HG02943 (cell line): ENCODE measurements around the gene RGS7.
"Not testable (repeated sequence)": the region's sequence is repeated elsewhere in the genome, so short reads cannot be mapped to it uniquely, and the experiment has no call there.

Experiments
- ATAC-seq: cut with Tn5 transposase; IDR thresholded peaks from one replicate; pipeline ENCODE4 v1.9.1; 2021; ENCODE audit warnings: mild to moderate bottlenecking, low read depth, moderate library complexity; ENCODE audit not compliant: unreplicated experiment

The RGS7 gene

DNA sequence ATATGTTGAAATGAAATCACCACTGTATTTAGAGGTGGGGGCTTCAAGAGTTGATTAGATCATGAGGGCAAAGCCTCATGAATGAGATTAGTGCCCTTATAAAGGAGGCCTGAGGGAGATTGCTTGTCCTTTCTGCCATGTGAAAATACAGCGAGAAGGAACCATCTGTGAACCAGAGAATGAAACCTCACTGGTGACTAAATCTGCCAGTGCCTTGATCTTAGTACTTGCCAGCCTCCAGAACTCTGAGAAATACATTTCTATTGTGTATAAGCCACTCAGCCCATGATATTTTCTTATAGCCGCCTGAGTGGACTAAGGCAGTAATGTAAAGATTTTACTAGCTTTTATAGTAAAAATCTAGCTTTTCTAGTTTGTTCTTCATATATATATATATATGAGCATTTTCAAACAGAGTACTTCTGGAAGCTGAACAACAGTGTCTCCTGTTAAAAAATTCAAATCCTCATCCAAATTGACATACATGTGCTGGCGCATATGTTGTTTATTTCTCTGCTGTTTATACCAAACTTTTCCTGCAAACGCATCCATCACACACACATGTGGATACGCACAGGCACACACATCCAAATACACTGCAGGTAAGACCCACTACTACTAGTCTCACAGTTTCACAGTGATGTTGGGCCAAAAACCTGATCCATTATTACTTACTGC, 213.1 kb downstream of the RGS7 start:
- ATAC-seq: no peak

DNA sequence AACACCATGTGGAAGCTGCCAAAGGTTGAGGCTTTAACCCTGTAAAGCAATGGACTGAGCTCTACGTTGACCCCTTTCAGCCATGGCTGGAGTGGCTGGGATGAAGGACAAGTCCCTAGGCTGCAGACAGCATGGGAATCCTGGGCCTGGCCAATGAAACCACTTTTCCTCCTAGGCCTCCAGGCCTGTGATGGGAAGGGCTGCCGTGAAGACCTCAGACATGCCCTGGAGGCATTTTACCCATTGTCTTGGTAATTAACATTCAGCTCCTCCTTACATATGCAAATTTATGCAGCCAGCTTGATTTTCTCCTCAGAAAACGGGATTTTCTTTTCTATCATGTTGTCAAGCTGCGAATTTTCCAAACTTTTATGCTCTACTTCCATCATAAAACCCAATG, 214.5 kb downstream of the RGS7 start:
- no peak for ATAC-seq

DNA sequence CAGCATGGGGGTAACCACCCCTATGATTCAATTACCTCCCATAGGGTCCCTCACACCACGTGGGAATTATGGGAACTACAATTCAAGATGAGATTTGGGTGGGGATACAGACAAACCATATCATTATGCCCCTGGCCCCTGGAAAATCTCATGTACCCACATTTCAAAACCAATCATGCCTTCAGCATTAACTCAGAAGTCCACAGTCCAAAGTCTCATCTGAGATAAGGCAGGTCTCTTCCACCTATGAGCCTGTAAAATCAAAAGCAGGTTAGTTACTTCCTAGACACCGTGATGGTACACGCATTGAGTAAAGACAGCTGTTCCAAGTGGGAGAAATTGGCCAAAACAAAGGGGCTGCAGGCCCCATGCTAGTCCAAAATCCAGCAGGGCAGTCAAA, 215.4 kb downstream of the RGS7 start:
- ATAC-seq: not testable (repeated sequence)

DNA sequence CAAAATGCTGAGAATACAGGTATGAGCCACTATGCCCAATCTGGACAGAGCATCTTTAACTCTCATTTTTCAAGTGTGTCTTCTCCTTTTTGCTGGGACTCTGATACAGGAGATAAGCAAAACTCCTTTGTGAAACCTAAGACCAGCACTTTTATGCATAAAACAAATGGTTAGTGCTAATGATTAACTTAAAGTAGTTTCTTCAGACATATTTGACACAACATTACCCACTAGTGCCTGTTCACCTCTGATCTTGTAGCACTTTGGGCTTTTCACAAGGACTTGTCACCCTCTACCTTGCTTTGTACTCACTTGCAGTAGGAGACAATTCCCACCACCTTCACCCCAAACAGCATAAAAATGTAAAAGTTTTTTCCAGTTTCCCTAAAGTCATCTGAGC, 216.3 kb downstream of the RGS7 start:
- ATAC-seq: no peak

DNA sequence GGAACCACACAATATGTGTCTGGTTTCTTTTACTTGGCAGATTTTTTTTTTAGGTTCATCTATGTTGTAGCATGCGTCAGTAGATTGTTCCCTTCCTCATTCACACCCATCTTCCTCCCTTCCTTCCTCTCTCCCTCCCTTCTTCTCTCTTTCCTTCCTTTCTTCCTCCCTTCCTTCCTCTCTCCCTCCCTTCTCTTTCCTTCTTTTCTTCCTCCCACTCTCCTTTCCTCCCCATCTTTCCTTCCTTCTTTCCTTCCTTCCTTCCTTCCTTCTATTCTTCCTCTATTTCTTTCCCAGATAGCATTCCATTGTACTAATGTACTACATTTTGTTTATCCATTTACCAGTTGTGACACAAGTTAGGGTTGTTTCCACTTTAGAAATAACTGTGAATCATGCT, 218.0 kb downstream of the RGS7 start:
- no peak for ATAC-seq

DNA sequence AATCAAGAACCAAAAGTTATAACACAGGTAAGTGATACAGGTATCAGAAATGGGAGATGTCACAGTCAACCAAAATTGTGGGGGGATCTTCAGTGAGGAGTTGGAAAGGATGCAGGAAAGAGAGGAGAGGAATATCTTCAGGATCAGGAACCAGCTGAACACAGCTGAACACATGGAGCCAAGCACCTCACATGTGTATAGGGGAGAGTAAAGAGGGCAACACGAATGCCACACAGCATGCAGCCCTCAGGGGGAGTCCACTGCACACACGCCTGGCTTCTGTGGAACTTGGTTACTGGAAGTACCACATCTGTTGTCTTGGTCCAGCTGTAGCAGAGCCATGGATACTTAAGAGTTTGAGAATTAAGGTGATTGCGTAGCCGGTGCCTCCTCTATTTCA, 218.8 kb downstream of the RGS7 start:
- ATAC-seq: no peak

DNA sequence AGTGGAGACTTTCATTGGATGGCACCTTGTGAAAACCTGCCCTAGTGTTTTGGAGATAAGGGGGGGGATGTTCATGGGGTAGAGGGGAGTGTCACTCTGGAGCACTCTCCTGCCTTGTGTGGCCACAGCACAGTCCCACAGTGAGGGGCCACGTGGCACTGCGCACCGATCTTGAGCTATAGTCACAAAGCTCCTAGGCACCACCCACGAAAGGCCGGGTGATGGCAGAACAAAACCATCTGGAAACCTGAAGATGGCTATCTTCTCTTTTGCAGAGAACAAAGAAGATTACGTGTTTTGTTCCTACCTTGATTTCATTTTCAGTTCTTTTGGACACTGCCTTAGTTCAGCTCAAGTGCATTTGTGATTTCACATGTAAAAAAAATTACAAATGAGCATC, 220.6 kb downstream of the RGS7 start:
- ATAC-seq: no peak

DNA sequence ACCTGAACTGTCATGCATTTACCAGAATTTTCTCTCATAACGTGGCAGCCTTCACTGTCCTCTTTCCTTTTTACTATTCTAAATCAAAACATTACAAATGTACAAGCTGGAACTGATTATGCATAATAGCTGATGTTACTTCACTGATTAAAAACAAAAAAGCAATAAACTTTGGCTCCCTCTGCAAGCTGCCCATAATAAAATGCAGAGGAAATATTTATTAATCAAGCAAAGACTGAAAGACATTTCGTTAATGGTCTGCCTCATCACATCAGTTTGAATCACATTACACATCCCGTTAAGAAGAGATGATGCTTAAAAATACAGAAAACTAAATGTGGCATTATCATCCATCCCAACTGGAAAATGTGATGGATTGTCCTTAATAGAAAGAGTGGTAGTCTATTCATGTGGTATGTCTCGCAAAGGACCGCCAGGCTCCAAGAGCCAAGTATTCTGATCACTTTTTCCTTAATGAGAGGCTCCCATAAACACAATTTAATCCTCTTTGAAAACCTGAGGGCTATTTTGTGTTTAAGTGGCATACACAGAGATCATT, 225.3 kb downstream of the RGS7 start:
- ATAC-seq: no peak

DNA sequence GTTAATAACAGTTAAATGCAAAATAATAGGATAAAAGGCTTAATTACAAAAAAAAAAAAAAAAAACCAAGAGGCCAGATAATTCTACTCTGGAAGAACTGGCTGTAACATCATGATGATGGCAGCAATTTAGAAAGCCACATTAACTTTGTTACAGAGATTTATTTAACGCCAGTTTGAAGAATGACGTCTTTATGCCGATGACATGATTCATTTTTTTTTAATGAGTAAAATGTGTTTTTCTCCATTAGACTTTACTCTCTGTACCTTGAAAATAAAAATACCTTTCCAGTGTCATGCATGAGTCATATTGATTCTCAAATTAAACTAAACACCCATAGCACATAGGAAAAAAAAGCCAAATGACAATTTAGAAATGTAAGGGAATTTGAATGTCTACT, 226.1 kb downstream of the RGS7 start:
- ATAC-seq: no peak

DNA sequence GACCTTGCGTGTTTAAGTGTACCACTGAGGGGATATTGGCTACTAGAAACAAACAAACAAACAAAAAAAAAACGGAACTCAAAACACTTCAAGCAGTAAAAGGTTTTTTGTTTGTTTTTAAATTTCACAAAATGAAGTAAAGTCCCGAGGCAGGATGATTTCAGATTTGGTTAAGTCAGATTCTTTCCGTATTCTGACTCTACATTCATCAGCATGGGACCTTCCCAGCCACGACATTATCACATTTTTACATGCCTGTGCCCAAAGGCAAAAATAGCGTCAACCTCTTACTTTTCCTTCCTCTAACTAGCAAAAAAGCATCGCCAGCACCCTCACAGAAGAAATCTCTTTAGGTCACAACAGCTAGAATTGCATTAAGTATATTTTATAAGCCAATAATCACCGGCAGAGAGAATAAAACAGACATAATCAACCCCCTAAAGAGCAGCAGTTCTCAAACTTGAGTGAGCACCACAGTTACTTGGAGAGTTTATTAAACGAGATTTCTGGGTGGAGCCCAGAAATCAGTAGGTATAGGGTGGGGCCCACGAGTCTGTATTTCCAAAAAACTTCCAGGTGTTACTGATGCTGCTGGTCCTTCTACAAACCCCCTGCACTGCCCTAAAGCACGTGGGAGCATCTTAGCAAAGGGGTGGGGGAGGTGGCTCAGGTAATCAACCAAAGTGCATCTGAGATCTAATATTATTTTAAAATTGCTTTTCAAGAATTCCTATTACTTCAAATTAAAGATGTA, 227.6 kb downstream of the RGS7 start:
- ATAC-seq: no peak

DNA sequence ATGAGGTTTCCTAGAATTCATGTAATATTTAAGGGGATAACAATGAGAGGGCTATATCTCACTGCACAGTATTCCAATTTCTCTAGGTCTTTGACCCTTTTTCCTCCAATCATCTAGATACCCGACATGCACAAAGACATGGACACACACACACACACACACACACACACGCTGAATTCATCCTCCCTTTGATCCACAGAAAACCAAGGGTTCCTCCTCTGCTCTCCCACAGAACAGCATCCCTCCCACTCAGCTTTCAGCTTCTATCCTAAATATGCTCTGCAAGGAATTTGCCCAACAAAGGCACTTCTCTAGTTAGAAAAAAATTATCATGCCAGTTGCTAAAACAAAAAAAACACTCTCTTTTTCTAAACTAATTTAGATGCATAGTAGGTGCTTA, 231.7 kb downstream of the RGS7 start:
- no peak for ATAC-seq

DNA sequence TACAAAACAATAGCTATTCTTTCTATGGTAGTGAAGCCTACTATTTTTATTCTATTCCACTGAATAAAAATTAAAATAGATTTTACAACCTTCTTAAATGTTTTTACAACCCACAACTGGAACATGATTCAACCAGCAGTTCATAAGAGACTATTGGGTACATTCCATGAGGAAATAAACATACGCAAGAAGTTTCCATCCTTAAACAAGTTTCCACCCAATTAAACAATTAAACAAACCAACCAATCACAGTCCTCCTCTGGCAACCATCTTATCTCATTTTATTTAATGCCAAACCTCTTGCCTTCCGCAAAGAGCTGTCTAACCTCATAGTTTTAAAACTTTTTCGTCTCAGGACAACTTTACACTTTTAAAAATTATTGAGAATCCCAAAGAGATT, 239.0 kb downstream of the RGS7 start:
- no peak for ATAC-seq

DNA sequence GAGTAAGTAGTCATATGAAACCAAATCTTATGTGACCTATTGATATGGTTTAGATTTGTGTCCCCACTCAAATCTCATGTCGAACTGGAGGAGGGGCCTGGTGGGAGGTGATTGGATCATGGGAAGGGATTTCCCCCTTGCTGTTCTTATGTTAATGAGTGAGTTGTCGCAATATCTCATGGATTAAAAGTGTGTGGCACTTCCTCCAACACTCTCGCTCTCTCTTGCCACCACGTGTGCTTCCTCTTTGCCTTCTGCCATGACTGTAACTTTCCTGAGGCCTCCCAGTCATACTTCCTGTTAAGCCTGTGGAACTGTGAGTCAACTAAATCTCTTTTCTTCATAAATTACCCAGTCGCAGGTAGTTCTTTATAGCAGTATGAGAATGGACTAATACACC, 241.2 kb downstream of the RGS7 start:
- ATAC-seq: no peak

DNA sequence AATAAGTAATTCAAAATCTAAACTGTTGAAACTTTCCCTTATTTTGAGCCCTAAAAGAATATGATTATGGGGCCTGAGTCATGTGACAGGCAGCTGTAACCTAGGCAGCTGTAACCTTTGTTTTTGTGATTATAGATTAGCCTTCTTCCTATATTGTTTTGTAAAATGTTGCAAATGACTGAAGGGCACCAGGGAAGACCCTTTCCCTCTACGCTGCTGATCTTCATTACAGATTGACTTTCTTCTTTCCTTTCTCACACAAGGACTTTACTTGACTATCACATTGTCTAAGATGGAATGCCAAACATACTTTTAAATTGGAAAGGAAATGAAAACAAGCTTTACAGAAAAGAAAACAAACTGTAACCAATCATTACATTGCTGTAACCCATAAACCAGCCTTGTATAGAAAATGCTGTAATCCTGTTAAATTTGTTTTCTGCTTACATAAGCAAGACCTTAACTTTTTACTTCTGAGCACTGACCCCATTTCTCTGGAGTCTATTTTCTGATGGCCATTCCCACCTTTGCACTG, 242.2 kb downstream of the RGS7 start:
- no peak for ATAC-seq

DNA sequence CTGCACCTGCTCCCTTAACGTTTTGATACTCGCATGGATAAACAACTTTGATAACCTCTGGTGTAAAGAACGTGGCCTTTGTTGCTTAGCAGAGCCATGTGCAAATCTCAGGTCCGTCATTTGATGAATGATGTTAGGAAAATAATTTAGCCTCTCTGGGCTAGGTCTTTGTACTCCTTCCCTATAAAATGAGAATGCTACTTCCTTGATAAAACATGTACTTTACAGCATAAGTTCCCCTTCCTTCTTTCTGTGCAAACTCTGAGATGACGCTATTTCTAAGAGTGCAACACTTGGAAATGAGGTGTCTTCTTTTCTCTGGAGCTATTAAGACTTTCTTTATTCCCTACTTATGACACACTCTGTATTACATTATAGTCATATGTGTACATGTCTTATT, 243.4 kb downstream of the RGS7 start:
- ATAC-seq: no peak

DNA sequence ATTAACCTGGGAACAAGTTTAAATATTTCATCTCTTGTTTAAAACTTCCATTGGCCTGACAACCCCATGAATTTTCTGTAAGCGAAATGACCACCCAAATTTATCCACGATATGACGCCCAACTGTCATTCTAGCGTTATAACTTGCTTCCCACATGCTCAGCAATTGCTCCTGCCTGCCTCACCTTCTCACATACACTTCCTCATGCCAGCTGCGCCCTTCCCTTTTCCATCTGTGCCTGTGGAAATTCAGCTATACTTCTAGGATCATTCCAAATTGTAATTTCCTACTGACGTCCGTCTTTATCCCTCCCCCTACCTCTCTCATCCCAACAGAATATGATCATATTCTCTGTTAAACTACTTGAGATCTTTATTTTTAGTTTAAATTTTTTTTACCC, 248.0 kb downstream of the RGS7 start:
- ATAC-seq: no peak

DNA sequence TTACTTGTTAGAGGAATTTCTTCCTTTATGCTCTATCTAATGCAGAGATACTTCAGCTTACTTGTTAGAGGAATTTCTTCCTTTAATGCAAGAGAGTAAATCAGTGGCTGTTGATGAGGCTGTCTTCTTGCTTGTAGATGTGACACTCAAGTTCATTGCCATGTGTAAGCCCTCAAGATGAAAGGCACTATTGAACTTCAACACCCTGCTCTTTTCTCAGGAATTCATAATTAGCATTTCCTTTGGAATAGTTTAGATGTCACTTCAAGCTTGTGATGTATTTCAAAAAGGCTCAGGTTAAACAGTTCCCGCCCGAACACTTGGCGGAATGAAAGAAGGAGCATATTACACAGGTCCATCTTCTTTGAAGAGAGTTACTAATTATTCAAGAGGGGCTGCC, 251.9 kb downstream of the RGS7 start:
- no peak for ATAC-seq

DNA sequence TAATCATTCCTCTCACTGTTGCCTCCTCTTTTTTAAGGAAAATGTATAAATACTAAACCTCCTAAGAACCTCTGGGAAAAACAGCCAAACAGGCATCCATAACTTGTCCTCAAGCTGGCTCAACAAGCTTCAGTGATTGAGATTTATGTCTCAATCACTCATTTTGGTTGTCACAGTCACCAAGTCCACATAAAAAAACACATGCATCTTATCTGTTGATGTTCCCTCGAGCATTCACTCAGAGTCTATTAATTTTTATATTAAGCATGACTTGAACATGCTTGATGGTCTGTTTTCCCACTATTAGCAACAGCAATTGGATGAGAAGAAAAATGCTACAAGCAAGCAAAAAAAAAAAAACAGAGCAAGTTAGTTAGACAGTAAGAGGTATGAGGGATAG, 254.3 kb downstream of the RGS7 start:
- no peak for ATAC-seq

DNA sequence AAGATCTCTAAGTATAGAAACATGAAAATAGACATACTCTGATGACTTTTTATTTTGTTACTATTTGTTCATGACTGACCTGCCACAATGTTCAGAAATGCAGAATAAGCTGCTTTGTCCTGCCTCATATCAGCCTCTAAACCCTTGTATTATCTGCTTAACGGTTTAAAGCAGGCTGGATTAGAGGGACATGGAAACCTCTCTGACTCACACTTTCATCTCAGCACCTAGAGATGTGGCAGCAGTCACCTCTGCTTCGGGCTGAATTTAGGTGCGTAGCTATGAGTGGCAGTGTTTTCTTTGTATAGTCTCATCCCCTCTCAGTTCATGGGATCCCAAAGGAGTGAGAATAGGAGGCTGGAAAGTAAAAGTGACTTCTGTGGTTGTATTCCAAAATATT, 255.4 kb downstream of the RGS7 start:
- ATAC-seq: no peak

DNA sequence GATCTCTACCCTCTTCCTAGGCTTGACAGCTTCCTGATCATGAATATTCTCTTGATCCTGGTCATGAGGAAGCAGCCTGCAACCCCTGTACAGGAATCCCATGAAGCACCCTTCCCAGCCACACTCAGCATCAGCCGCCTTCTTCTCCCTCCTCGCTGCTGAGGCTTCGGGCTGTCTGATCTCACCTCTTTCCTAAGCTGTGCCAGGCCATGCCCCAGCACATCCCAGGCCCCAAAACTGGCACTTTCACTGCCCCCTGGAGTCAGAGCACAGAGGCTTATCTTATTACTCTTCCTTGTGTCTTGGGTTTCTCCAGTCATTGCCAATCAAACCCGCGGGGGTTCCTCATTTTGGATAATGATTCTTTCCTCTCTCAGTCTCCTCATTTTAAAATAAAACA, 259.5 kb downstream of the RGS7 start:
- no peak for ATAC-seq

DNA sequence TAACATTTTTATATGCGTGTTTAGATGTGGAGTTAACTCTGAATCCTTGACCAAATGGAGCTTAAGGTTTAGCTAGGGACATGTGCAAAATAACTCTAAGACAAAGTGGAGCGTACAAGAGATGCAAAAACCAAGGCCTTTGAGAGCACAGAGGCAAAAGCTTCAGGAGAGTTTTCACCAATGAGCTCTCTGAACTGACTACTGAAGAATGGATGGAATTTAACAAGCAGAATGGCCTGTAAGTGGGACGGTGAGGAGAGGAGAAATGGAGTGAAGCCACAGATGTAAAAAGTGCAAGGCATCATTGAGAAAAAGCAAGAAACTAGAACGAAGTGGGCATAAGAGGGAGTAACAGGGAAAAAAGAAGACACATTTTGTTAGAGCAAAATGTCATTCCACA, 260.0 kb downstream of the RGS7 start:
- ATAC-seq: no peak

DNA sequence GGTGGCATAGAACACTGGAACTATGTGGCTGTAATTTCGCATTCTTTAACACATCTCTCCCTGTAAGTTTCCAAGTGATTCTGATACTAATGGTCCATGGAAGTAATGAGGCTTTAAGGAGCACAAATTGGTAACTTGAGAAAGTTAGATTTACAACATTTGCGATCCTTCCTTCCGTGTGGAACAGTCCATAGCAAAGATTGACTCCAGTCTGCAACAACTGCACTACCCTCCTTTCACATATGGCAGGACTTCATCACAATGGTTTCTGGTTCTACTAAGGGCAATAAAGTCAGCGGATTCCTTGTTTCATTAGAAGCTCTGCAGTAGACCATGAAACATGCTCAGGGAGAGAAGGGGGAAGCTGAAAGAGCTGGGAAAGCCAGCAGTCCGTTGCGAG, 261.2 kb downstream of the RGS7 start:
- no peak for ATAC-seq
